GM12865 (cell line): Measurements from ENCODE around the gene LAMTOR2.

Source experiments
- DNase-seq: peaks from one replicate; pipeline ENCODE4 v3.0.0; 2010; ENCODE audit warnings: low read depth
- H3K4me3 ChIP-seq: 2 replicates; pipeline ENCODE4 v1.5.1; 2011; ENCODE audit warnings: mild to moderate bottlenecking, low read depth, low read length, control low read depth
- CTCF ChIP-seq: IDR thresholded peaks from 2 replicates; pipeline ENCODE4 v1.5.1; 2011; ENCODE audit warnings: low read length, control low read depth, low read depth, inconsistent platforms; ENCODE audit not compliant: insufficient read depth; ENCODE audit errors: missing control alignments

Gene LAMTOR2

GRCh38 chr1:156102633-156103511 lies 48.3 kb downstream of the LAMTOR2 start:
- DNase-seq, result no peak
- TF ChIP-seq CTCF, result no peak
- no peak overlapping the region for H3K4me3 ChIP-seq

GRCh38 chr1:156103521-156103947 lies 49.0 kb downstream of the LAMTOR2 start:
- no peak for DNase-seq
- no peak overlapping the region for H3K4me3 ChIP-seq
- TF ChIP-seq CTCF, result no peak

- H3K4me3 ChIP-seq, result no peak overlapping the region
- peak; percentile 60 for DNase-seq
- no peak for TF ChIP-seq CTCF
These were observed 49.7 kb downstream of the LAMTOR2 start for GRCh38 chr1:156104065-156104810.

GRCh38 chr1:156104861-156105832 lies 50.6 kb downstream of the LAMTOR2 start:
- no peak for DNase-seq
- no peak for TF ChIP-seq CTCF
- H3K4me3 ChIP-seq, result peak overlapping the region; percentile 76

- DNase-seq, result no peak
- TF ChIP-seq CTCF, result no peak
- H3K4me3 ChIP-seq, result peak overlapping the region; percentile 52
These were observed 52.3 kb downstream of the LAMTOR2 start for GRCh38 chr1:156106624-156107488.
